GM23248 (cell line): Measurements from ENCODE around the gene TEDC2.

Experiments
- EZH2 ChIP-seq: fragments of 200-600 bp; sonication (generic); IDR thresholded peaks from 2 replicates; pipeline ENCODE4 v1.6.1; 2018; ENCODE audit warnings: antibody characterized with exemption, mild to moderate bottlenecking; ENCODE audit not compliant: insufficient read depth, poor library complexity, severe bottlenecking
- EZH2phosphoT487 ChIP-seq: fragments of 200-600 bp; sonication (generic); IDR thresholded peaks from 2 replicates; pipeline ENCODE4 v1.6.1; 2018; ENCODE audit warnings: antibody characterized with exemption, moderate library complexity, mild to moderate bottlenecking, low read depth; ENCODE audit not compliant: insufficient read depth

DNA sequence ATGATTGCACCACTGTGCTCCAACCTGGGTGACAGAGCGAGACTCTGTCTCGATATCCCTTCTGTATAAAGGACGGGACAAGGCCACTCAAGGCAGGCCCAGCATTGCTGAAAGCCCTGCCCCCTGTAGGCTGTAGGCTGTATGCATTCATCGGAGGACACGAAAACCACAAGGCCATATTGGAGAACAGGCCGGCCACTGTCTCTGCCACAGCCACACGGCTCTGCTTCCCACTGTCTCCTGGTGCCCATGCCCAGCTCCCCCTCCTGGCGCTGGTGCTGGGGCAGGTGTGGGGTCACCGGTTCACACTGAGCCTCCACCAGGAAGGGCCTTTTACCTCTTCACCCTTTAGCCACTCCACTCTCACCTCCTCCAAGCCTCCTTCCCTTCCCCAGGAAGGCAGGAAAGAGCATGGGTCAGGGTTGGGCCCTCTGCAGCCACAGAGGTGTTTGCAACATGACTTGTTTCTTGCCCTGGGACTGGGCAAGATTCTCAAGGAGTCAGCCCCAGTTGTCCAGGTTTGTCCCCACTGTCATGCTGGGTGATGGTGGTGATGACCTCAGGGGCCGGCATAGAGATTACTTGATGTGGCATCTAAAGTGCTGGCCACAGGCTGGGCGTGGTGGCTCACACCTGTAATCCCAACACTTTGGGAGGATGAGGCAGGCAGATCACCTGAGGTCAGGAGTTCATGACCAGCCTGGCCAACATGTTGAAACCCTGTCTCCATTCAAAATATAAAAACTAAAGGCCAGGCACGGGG, 5.9 kb downstream of the TEDC2 start:
- TF ChIP-seq EZH2 (no peak), EZH2phosphoT487 (no peak)
